IMR-90 (cell line): ENCODE data around the gene PTGES2. TPM values are rescaled to one million over a fixed set of nuclear protein-coding genes. Genes with fewer than 3 reads are reported as not detected.

ENCODE experiments used
- ATAC-seq: fragments of 200-7000 bp; cut with Tn5 transposase; 2 replicates; pipeline ENCODE4 v1.9.1; 2020; ENCODE audit warnings: low read depth, mild to moderate bottlenecking, moderate library complexity
- BruUV-seq: library from RNA; stranded (reverse); fragments of 400-500 nt; replicated peaks from 2 replicates; lab custom pipeline; 2021; lab: Mats Ljungman, UMichigan
- CTCF ChIA-PET: fragments of 300-600 bp; formaldehyde crosslinking; extraction: SDS; loops from one replicate; lab custom pipeline; 2021; ENCODE audit warnings: antibody characterized with exemption; lab: Yijun Ruan, JAX
- POLR2A ChIA-PET: fragments of 300-600 bp; sonication (Branson Sonifier 250); formaldehyde crosslinking; loops from one replicate; lab custom pipeline; 2022; ENCODE audit warnings: antibody characterized with exemption; ENCODE audit not compliant: unreplicated experiment; lab: Charles Lee
- DNase-seq: peaks from one replicate; pipeline ENCODE4 v3.0.0; 2013
- H2AFZ ChIP-seq: replicated peaks from 2 replicates; pipeline ENCODE3; 2013; ENCODE audit warnings: low read length, mild to moderate bottlenecking; ENCODE audit not compliant: poor library complexity
- H2AK5ac ChIP-seq: 2 replicates; pipeline ENCODE4 v1.6.1; 2013; ENCODE audit warnings: low read depth, low read length, inconsistent platforms
- H2AK9ac ChIP-seq: replicated peaks from 2 replicates; pipeline ENCODE3; 2013; ENCODE audit warnings: mild to moderate bottlenecking, low read depth, low read length, moderate library complexity; ENCODE audit not compliant: poor library complexity
- H2BK120ac ChIP-seq: 2 replicates; pipeline ENCODE4 v1.6.1; 2013; ENCODE audit warnings: low read depth, low read length, inconsistent platforms
- H2BK15ac ChIP-seq: 3 replicates; pipeline ENCODE4 v1.6.1; 2013; ENCODE audit warnings: low read depth, low read length, inconsistent platforms
- H2BK20ac ChIP-seq: 2 replicates; pipeline ENCODE4 v1.6.1; 2013; ENCODE audit warnings: low read depth, mild to moderate bottlenecking, inconsistent platforms, low read length, moderate library complexity
- H2BK5ac ChIP-seq: 2 replicates; pipeline ENCODE4 v1.6.1; 2013; ENCODE audit warnings: mild to moderate bottlenecking, low read depth, low read length, inconsistent platforms; ENCODE audit not compliant: poor library complexity, severe bottlenecking
- H3K14ac ChIP-seq: replicated peaks from 2 replicates; pipeline ENCODE4 v1.6.1; 2013; ENCODE audit warnings: low read depth, low read length, inconsistent platforms
- H3K18ac ChIP-seq: 2 replicates; pipeline ENCODE4 v1.6.1; 2013; ENCODE audit warnings: low read depth, low read length, control low read depth
- H3K23ac ChIP-seq: 2 replicates; pipeline ENCODE4 v1.6.1; 2013; ENCODE audit warnings: low read depth, low read length, inconsistent platforms
- H3K27ac ChIP-seq: 2 replicates; pipeline ENCODE4 v1.5.1; 2013; ENCODE audit warnings: mild to moderate bottlenecking, control low read depth, low read length; ENCODE audit not compliant: insufficient read depth
- H3K27me3 ChIP-seq: 2 replicates; pipeline ENCODE4 v1.6.1; 2013; ENCODE audit warnings: low read length; ENCODE audit not compliant: control insufficient read depth, insufficient read depth
- H3K36me3 ChIP-seq: 2 replicates; pipeline ENCODE4 v1.6.1; 2013; ENCODE audit warnings: low read length, mixed read lengths; ENCODE audit not compliant: control insufficient read depth, insufficient read depth
- H3K4ac ChIP-seq: 2 replicates; pipeline ENCODE4 v1.6.1; 2013; ENCODE audit warnings: low read depth, low read length, inconsistent platforms
- H3K4me1 ChIP-seq: 2 replicates; pipeline ENCODE4 v1.6.1; 2013; ENCODE audit warnings: low read length, mixed read lengths; ENCODE audit not compliant: control insufficient read depth, insufficient read depth
- H3K4me2 ChIP-seq: 2 replicates; pipeline ENCODE4 v1.6.1; 2013; ENCODE audit warnings: low read depth, mild to moderate bottlenecking, control low read depth, low read length, moderate library complexity
- H3K4me3 ChIP-seq: 2 replicates; pipeline ENCODE4 v1.5.1; 2013; ENCODE audit warnings: low read depth, mild to moderate bottlenecking, control low read depth, low read length, moderate library complexity; ENCODE audit not compliant: insufficient read depth
- H3K56ac ChIP-seq: 2 replicates; pipeline ENCODE4 v1.6.1; 2013; ENCODE audit warnings: low read length, inconsistent platforms; ENCODE audit not compliant: insufficient read depth; ENCODE audit errors: extremely low read depth
- H3K79me1 ChIP-seq, 2 experiments: 2 replicates each; pipeline ENCODE4 v1.6.1; 2013; ENCODE audit warnings: low read length in 2 of 2, inconsistent platforms in 1 of 2, low read depth in 1 of 2
- H3K9ac ChIP-seq: 2 replicates; pipeline ENCODE4 v1.6.1; 2013; ENCODE audit warnings: low read depth, low read length, control low read depth
- H3K9me1 ChIP-seq: 2 replicates; pipeline ENCODE4 v1.6.1; 2013; ENCODE audit warnings: low read length, inconsistent platforms; ENCODE audit not compliant: insufficient read depth
- H3K9me3 ChIP-seq: 2 replicates; pipeline ENCODE4 v1.6.1; 2013; ENCODE audit warnings: low read length; ENCODE audit not compliant: control insufficient read depth, insufficient read depth
- H4K20me1 ChIP-seq: 2 replicates; pipeline ENCODE4 v1.6.1; 2013; ENCODE audit warnings: low read length, inconsistent platforms; ENCODE audit not compliant: insufficient read depth
- H4K5ac ChIP-seq: 2 replicates; pipeline ENCODE4 v1.6.1; 2013; ENCODE audit warnings: mild to moderate bottlenecking, low read depth, low read length, control low read depth
- H4K8ac ChIP-seq, 2 experiments: 2 replicates each; pipeline ENCODE4 v1.6.1; 2013; ENCODE audit warnings: low read depth in 2 of 2, low read length in 2 of 2, control low read depth in 1 of 2, inconsistent platforms in 1 of 2
- H4K91ac ChIP-seq: 2 replicates; pipeline ENCODE4 v1.6.1; 2013; ENCODE audit warnings: low read depth, low read length, inconsistent platforms; ENCODE audit not compliant: insufficient read depth
- BHLHE40 ChIP-seq: fragments of 150-350 bp; IDR thresholded peaks from 2 replicates; pipeline ENCODE4 v1.6.1; 2016; ENCODE audit warnings: mild to moderate bottlenecking, low read depth, low read length
- CEBPB ChIP-seq: IDR thresholded peaks from 2 replicates; pipeline ENCODE4 v1.6.1; 2012; ENCODE audit warnings: low read depth, low read length, improper control_type of control experiment
- CHD1 ChIP-seq: IDR thresholded peaks from 2 replicates; pipeline ENCODE4 v1.6.1; 2012; ENCODE audit warnings: low read depth, low read length, improper control_type of control experiment
- FOS ChIP-seq: fragments of 150-350 bp; IDR thresholded peaks from 2 replicates; pipeline ENCODE4 v1.6.1; 2016; ENCODE audit warnings: low read depth, low read length
- MAFK ChIP-seq: IDR thresholded peaks from 2 replicates; pipeline ENCODE4 v1.6.1; 2012; ENCODE audit warnings: low read depth, low read length, improper control_type of control experiment
- MAZ ChIP-seq: IDR thresholded peaks from 2 replicates; pipeline ENCODE4 v1.6.1; 2012; ENCODE audit warnings: low read depth, mild to moderate bottlenecking, low read length, improper control_type of control experiment, moderate library complexity, borderline replicate concordance
- MXI1 ChIP-seq: IDR thresholded peaks from 2 replicates; pipeline ENCODE4 v1.6.1; 2012; ENCODE audit warnings: low read depth, mild to moderate bottlenecking, low read length, moderate library complexity, borderline replicate concordance
- NFE2L2 ChIP-seq: fragments of 150-350 bp; IDR thresholded peaks from 2 replicates; pipeline ENCODE4 v1.6.1; 2016; ENCODE audit warnings: low read depth, mild to moderate bottlenecking, low read length
- POLR2A ChIP-seq: IDR thresholded peaks from 2 replicates; pipeline ENCODE4 v1.6.1; 2012; ENCODE audit warnings: mild to moderate bottlenecking, low read depth, low read length
- RAD21 ChIP-seq: IDR thresholded peaks from 2 replicates; pipeline ENCODE4 v1.6.1; 2012; ENCODE audit warnings: low read length, improper control_type of control experiment
- RCOR1 ChIP-seq: IDR thresholded peaks from 2 replicates; pipeline ENCODE4 v1.6.1; 2012; ENCODE audit warnings: mild to moderate bottlenecking, low read length, improper control_type of control experiment; ENCODE audit not compliant: insufficient replicate concordance
- RFX5 ChIP-seq: IDR thresholded peaks from 2 replicates; pipeline ENCODE4 v1.8.0; 2012; ENCODE audit warnings: low read depth, mild to moderate bottlenecking, low read length, moderate library complexity
- SMC3 ChIP-seq: fragments of 150-350 bp; IDR thresholded peaks from 2 replicates; pipeline ENCODE4 v1.6.1; 2016; ENCODE audit warnings: low read depth, mild to moderate bottlenecking, antibody characterized with exemption, low read length, moderate library complexity
- WGBS, 2 experiments: methylation state at CpG; one replicate each; pipeline versions ENCODE4 v1.1.5 to v1.1.7; 2013; ENCODE audit warnings: missing lambda C conversion rate in 2 of 2; ENCODE audit not compliant: insufficient read length in 1 of 2; ENCODE audit errors: extremely low coverage in 2 of 2; 5-methylcytosine and 5-hydroxymethylcytosine counted together
- dilution Hi-C: fragments of 300-500 bp; cut with HindIII; formaldehyde crosslinking; loops from one replicate; pipeline ENCODE4 v1.14.3; 2018; ENCODE audit warnings: low sequenced_read_pairs; ENCODE audit not compliant: unreplicated experiment
- in situ Hi-C: fragments of 300-500 bp; cut with MboI; formaldehyde crosslinking; loops from 3 replicates; pipeline ENCODE4 v1.14.3; 2019; ENCODE audit warnings: low sequenced_read_pairs, inconsistent platforms, mixed read lengths
- intact Hi-C: fragments of 100-400 bp; cut with micrococcal nuclease; formaldehyde crosslinking; loops from 2 replicates; pipeline ENCODE4 v1.10.0; 2022
- polyA plus RNA-seq, 3 experiments: library from polyadenylated mRNA; depleted of rRNA; stranded (reverse); fragments of >200 nt; gene quantifications; 2 replicates each; pipeline ENCODE4 v1.2.3, GENCODE V29; 2012; ENCODE audit warnings: low replicate concordance in 1 of 3
- total RNA-seq: library from RNA; depleted of rRNA; stranded (reverse); fragments of >200 nt; gene quantifications from 2 replicates; pipeline ENCODE4 v1.2.3, GENCODE V29; 2012
- TF ChIP-seq, protein P1 (sequence below): conservative IDR thresholded peaks from 2 replicates; pipeline ENCODE4 v1.5.1; 2012; ENCODE audit warnings: mild to moderate bottlenecking, low read depth, low read length, improper control_type of control experiment
- TF ChIP-seq, protein P2 (sequence below): fragments of 150-350 bp; IDR thresholded peaks from 2 replicates; pipeline ENCODE4 v1.6.1; 2016; ENCODE audit warnings: low read depth, mild to moderate bottlenecking, low read length, moderate library complexity, borderline replicate concordance
- TF ChIP-seq, protein P3 (sequence below): fragments of 150-350 bp; IDR thresholded peaks from 2 replicates; pipeline ENCODE4 v1.6.1; 2017; ENCODE audit warnings: mild to moderate bottlenecking, antibody characterized with exemption, low read length, low read depth

The PTGES2 gene
- total and polyA plus RNA-seq, 2 of the 4 experiments (the other 2 are of a cell fraction) = 100 to 107 TPM

DNA sequence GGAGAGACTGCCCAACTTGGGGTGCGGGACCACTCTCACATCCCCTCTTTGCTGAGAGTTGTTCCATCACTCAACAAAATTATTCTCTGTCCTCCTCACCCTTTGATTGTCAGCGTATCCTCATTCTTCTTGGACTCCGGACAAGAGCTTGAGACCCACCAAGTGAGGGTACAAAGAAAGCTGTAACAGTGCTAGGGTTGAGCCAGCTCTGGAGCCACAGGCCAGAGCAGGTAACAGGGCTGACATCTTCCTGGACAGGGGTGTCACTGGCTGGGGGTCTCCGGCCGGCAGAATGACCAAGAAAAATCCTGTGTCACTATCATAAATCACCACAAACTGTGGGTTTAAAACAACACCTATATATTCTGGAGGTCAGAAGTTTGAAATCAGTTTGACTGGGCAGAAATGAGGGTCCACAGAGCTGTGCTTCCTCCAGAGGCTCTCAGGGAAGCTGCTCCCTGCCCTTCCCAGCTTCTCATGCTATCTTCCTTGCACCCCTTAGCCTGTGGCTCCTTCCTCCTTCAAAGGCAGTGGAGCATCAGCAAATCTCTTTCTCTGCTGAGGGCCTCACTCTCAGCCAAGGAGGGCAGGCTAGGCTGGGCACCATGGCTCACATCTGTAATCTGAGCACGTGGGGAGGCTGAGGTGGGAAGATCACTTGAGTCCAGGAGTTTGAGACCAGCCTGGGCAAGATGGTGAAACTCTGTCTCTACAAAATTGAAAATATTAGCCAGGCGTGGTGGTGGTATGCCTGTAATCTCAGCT, 28.4 kb upstream of the PTGES2 start:
- Histone ChIP-seq H2AK9ac (no peak overlapping the region), H2BK20ac (no peak overlapping the region), H3K9me3 (no peaks in the 10 kb centered on the region), H3K18ac (no peak overlapping the region), H3K9me1 (peaks cover 5% of the 10 kb centered on the region), H2AK5ac (no peak overlapping the region), H4K8ac (no peak overlapping the region), H3K9ac (no peak overlapping the region), H3K4me2 (no peak overlapping the region), H2BK120ac (no peak overlapping the region), H3K27ac (no peak overlapping the region), H3K23ac (no peak overlapping the region), H2AFZ (no peak overlapping the region), H3K4me3 (no peak overlapping the region), H3K14ac (no peak overlapping the region), H3K4me1 (no peaks in the 10 kb centered on the region), H3K36me3 (no peaks in the 10 kb centered on the region), H4K91ac (no peak overlapping the region), H2BK15ac (no peak overlapping the region), H3K79me1 (peaks cover 4 to 7% of the 10 kb centered on the region in 2 experiments; a peak in 3 of 4 replicates), H3K27me3 (peaks cover 8% of the 10 kb centered on the region; the same call in 1 of the 2 replicates), H3K4ac (no peak overlapping the region), H4K20me1 (no peaks in the 10 kb centered on the region), H2BK5ac (no peak overlapping the region), H4K5ac (no peak overlapping the region), H3K56ac (no peak overlapping the region)
- CTCF ChIA-PET = no interaction called here
- in situ Hi-C loops = no loop called here
- WGBS, 2 experiments = 73% methylated on average over 3 of the region's 7 CpGs; no CpG with 5 or more reads in 1 of the 2 experiments
- no TSS peak for BruUV-seq
- dilution Hi-C loops = no loop called here
- no peak for ATAC-seq
- DNase-seq = no peak
- no peak for TF ChIP-seq MAZ
- TF ChIP-seq RFX5 = no peak
- no peak for TF ChIP-seq CEBPB
- TF ChIP-seq CHD1 = no peak
- TF ChIP-seq RAD21 = no peak
- TF ChIP-seq MAFK = no peak
- no peak for TF ChIP-seq BHLHE40
- no peak for TF ChIP-seq RCOR1
- TF ChIP-seq NFE2L2 = no peak
- no peak for TF ChIP-seq POLR2A
- TF ChIP-seq, protein P1, sequence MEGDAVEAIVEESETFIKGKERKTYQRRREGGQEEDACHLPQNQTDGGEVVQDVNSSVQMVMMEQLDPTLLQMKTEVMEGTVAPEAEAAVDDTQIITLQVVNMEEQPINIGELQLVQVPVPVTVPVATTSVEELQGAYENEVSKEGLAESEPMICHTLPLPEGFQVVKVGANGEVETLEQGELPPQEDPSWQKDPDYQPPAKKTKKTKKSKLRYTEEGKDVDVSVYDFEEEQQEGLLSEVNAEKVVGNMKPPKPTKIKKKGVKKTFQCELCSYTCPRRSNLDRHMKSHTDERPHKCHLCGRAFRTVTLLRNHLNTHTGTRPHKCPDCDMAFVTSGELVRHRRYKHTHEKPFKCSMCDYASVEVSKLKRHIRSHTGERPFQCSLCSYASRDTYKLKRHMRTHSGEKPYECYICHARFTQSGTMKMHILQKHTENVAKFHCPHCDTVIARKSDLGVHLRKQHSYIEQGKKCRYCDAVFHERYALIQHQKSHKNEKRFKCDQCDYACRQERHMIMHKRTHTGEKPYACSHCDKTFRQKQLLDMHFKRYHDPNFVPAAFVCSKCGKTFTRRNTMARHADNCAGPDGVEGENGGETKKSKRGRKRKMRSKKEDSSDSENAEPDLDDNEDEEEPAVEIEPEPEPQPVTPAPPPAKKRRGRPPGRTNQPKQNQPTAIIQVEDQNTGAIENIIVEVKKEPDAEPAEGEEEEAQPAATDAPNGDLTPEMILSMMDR = no peak
- TF ChIP-seq, protein P2, sequence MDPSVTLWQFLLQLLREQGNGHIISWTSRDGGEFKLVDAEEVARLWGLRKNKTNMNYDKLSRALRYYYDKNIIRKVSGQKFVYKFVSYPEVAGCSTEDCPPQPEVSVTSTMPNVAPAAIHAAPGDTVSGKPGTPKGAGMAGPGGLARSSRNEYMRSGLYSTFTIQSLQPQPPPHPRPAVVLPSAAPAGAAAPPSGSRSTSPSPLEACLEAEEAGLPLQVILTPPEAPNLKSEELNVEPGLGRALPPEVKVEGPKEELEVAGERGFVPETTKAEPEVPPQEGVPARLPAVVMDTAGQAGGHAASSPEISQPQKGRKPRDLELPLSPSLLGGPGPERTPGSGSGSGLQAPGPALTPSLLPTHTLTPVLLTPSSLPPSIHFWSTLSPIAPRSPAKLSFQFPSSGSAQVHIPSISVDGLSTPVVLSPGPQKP = no peak
- no peak for TF ChIP-seq FOS
- no peak for TF ChIP-seq SMC3
- TF ChIP-seq, protein P3, sequence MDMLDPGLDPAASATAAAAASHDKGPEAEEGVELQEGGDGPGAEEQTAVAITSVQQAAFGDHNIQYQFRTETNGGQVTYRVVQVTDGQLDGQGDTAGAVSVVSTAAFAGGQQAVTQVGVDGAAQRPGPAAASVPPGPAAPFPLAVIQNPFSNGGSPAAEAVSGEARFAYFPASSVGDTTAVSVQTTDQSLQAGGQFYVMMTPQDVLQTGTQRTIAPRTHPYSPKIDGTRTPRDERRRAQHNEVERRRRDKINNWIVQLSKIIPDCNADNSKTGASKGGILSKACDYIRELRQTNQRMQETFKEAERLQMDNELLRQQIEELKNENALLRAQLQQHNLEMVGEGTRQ = no peak
- TF ChIP-seq MXI1 = no peak
- intact Hi-C loops = no loop called here
- POLR2A ChIA-PET = no interaction called here
